Neural crest cell (in vitro differentiated cells): Measurements from ENCODE around the gene WDFY3. TPM values are rescaled to one million over a fixed set of nuclear protein-coding genes. Genes with fewer than 3 reads are reported as not detected.

Source experiments
- DNase-seq: peaks from one replicate; pipeline ENCODE4 v3.0.0; 2021; ENCODE audit warnings: low read depth, mixed read lengths, low spot score
- H3K27ac Mint-ChIP-seq: one replicate; pipeline ENCODE4 v1.8.0; 2021; ENCODE audit warnings: mild to moderate bottlenecking, mixed read lengths; ENCODE audit not compliant: unreplicated experiment
- H3K27me3 Mint-ChIP-seq: 2 replicates; pipeline ENCODE4 v1.8.0; 2021; ENCODE audit warnings: low read depth, mild to moderate bottlenecking, mixed read lengths
- H3K36me3 Mint-ChIP-seq: 2 replicates; pipeline ENCODE4 v1.8.0; 2021; ENCODE audit warnings: low read depth, mild to moderate bottlenecking, mixed read lengths
- H3K4me1 Mint-ChIP-seq: 2 replicates; pipeline ENCODE4 v1.8.0; 2021; ENCODE audit warnings: mixed read lengths
- H3K4me3 Mint-ChIP-seq: one replicate; pipeline ENCODE4 v1.8.0; 2021; ENCODE audit warnings: mild to moderate bottlenecking, mixed read lengths
- H3K9me3 Mint-ChIP-seq: 2 replicates; pipeline ENCODE4 v1.8.0; 2021; ENCODE audit warnings: mixed read lengths
- CTCF ChIP-seq: fragments of 200-600 bp; sonication (generic); conservative IDR thresholded peaks from 2 replicates; pipeline ENCODE4 v1.5.0; 2021; ENCODE audit warnings: antibody characterized with exemption, mild to moderate bottlenecking
- total RNA-seq: library from RNA; stranded (reverse); gene quantifications from 2 replicates; pipeline ENCODE4 v1.2.1, GENCODE V29; 2021

WDFY3 gene
- total RNA-seq, 1 donor from 2014 or later = 53.5 TPM

- peaks cover 3% of the 10 kb centered on the region for H3K36me3 Mint-ChIP-seq
- no peak for TF ChIP-seq CTCF
These were observed 315.0 kb downstream of the WDFY3 start for GRCh38 chr4:84651499-84651898.

GRCh38 chr4:84648863-84649647, 317.4 kb downstream of the WDFY3 start:
- Mint-ChIP-seq H3K36me3 (no peaks in the 10 kb centered on the region), H3K4me1 (peaks cover 26% of the 10 kb centered on the region), H3K4me3 (no peak overlapping the region), H3K27me3 (no peaks in the 10 kb centered on the region), H3K27ac (no peak overlapping the region), H3K9me3 (no peaks in the 10 kb centered on the region)
- TF ChIP-seq CTCF = no peak
- DNase-seq = no peak

More at GRCh38 chr4:84651499-84651898, 315.0 kb downstream of the WDFY3 start:
- Mint-ChIP-seq H3K27ac (no peak overlapping the region), H3K9me3 (peaks cover 2% of the 10 kb centered on the region), H3K4me1 (peaks cover 26% of the 10 kb centered on the region), H3K27me3 (no peaks in the 10 kb centered on the region), H3K4me3 (no peak overlapping the region)
- DNase-seq = no peak

DNA sequence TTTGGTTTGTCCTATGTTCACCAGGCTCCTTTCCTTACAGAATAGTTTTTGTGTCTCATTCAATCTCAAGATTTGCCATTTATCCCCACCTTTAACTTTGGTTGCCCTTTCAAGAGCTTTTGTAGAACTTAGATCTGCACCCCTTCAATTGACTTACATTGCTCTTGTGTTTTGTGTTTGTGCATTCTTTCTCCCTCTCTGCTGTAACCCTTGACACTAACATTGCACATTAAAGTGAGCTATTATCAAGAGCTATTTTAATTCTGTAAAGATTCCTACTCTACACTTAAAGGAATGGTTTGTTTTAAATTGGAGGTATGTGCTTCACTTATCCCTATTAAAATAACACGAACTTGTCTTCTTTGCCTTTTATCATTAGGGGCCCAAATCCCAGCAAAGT, 318.3 kb downstream of the WDFY3 start:
- DNase-seq = no peak
- TF ChIP-seq CTCF = no peak
- Mint-ChIP-seq H3K9me3 (no peaks in the 10 kb centered on the region), H3K27me3 (no peaks in the 10 kb centered on the region), H3K4me3 (no peak overlapping the region), H3K4me1 (peaks cover 26% of the 10 kb centered on the region), H3K27ac (no peak overlapping the region), H3K36me3 (no peaks in the 10 kb centered on the region)

DNA sequence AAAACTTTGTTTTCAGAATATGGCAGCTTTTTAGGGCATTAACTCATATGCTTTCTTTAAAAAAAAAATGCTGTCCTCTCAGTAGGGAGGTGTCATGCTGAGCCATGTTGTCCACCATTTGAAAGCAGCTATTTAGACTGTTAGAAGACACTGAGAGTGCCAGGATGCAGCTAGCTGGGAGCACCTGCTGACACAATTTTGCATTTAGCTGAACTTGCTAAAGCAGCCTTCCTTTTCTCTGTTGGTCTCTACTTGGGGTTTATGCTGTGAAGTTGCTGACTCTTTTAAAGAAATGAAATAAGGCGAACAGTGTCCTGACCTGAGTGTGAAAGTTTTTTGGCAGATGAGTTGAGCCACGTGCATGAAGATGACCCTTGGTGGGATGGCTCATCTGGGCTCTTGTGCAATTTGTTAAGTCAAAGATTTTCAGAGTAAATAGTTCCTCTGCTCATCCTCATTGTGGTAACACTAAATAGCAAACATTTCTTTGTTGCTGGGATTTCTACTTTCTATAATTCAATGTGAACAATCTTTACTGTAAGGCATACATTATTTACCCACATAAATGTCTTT, 319.1 kb downstream of the WDFY3 start:
- no peak for DNase-seq
- TF ChIP-seq CTCF = no peak
- Mint-ChIP-seq H3K27me3 (no peaks in the 10 kb centered on the region), H3K27ac (no peak overlapping the region), H3K9me3 (no peaks in the 10 kb centered on the region), H3K4me1 (peaks cover 26% of the 10 kb centered on the region), H3K4me3 (no peak overlapping the region), H3K36me3 (no peaks in the 10 kb centered on the region)

- no peak for DNase-seq
- Mint-ChIP-seq H3K27ac (no peak overlapping the region), H3K9me3 (no peaks in the 10 kb centered on the region), H3K27me3 (no peaks in the 10 kb centered on the region), H3K4me3 (no peak overlapping the region), H3K36me3 (no peaks in the 10 kb centered on the region), H3K4me1 (peaks cover 19% of the 10 kb centered on the region)
- no peak for TF ChIP-seq CTCF
These were observed 322.4 kb downstream of the WDFY3 start for GRCh38 chr4:84644087-84644486.
